Measurements from ENCODE around the gene ZNF362. TPM values are rescaled to one million over a fixed set of nuclear protein-coding genes. Genes with fewer than 3 reads are reported as not detected.

Gene ZNF362
- total RNA-seq, 2 donors from 2014 or later: 8.9 to 9.8 TPM

DNA sequence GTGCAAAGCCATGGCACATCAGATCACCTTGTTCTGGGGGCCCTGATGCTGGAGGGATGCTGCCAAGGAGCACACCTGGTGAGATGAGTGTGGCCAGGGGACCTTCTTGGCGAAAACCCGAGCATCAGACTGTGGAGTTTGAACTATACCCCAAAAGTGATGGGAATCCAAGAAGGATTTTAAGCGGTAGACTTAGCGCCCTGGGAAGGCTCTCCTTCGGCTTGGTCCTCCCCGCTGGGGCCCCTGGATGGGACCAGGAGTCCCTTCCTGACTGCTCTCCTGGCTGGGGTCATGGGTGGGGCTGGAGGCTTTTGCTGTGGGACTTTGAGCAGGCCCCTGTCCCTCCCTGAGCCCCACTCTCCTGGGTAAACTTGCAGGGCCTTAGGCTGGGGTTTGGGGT is 10.5 kb downstream of the ZNF362 start:
- intact Hi-C loops (cut with DNase I): no loop called here
- no peaks in the 10 kb centered on the region for H3K9me3 ChIP-seq
- H3K4me1 ChIP-seq: no peaks in the 10 kb centered on the region
- no peaks in the 10 kb centered on the region for H3K36me3 ChIP-seq
- H3K27me3 ChIP-seq: no peaks in the 10 kb centered on the region
- H3K27ac ChIP-seq: no peak overlapping the region
- no peak overlapping the region for H3K4me3 ChIP-seq
- H3K9ac ChIP-seq (ENCODE audit: low read depth in 2 of 2, low read length in 2 of 2): no peak overlapping the region
- TF ChIP-seq, protein P1, sequence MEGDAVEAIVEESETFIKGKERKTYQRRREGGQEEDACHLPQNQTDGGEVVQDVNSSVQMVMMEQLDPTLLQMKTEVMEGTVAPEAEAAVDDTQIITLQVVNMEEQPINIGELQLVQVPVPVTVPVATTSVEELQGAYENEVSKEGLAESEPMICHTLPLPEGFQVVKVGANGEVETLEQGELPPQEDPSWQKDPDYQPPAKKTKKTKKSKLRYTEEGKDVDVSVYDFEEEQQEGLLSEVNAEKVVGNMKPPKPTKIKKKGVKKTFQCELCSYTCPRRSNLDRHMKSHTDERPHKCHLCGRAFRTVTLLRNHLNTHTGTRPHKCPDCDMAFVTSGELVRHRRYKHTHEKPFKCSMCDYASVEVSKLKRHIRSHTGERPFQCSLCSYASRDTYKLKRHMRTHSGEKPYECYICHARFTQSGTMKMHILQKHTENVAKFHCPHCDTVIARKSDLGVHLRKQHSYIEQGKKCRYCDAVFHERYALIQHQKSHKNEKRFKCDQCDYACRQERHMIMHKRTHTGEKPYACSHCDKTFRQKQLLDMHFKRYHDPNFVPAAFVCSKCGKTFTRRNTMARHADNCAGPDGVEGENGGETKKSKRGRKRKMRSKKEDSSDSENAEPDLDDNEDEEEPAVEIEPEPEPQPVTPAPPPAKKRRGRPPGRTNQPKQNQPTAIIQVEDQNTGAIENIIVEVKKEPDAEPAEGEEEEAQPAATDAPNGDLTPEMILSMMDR (IDR thresholded peaks at IDR 0.05): no peak
- DNase-seq: no peak

DNA sequence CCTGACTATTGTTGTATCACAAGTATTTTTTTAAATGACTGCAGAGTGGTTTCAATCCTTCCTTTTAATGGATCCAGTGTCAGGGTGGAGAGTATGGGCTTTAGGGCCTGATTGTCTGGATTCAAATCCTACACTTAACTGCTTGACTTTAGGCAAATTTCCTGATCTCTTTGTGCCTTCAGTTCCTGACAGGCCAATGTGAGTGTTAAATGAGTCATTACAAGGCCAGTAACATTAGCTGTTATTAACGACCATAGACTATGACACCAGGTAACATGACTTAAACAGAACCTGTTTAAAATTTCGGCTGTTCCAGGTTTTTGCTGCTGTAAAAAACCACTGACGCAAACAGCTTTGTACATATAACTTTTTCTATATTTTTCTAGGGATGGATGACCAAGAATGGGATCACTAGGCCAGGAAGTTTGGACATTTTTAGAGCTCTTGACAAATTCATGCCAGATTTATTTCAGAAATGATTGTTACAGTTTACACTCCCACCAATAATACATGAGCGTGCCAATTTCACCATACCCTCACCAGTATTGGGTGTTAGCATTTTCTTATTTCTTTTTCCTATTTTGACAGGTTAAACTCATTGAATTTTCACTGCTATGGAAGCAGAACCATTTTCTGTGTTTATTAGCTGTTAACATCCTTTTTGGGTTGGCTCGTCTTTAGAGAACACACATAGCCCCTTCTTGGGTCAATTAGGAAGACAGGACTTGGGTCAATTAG is 11.3 kb downstream of the ZNF362 start:
- no peaks in the 10 kb centered on the region for H3K9me3 ChIP-seq
- no peak overlapping the region for H3K9ac ChIP-seq (ENCODE audit: low read depth in 2 of 2, low read length in 2 of 2)
- H3K27ac ChIP-seq: no peak overlapping the region
- no peak for DNase-seq
- no peaks in the 10 kb centered on the region for H3K36me3 ChIP-seq
- H3K4me1 ChIP-seq: no peaks in the 10 kb centered on the region
- TF ChIP-seq, protein P1 (IDR thresholded peaks at IDR 0.05): no peak
- intact Hi-C loops (cut with DNase I): no loop called here
- no peaks in the 10 kb centered on the region for H3K27me3 ChIP-seq
- no peak overlapping the region for H3K4me3 ChIP-seq

GRCh38 chr1:33268457-33268856 is 12.2 kb downstream of the ZNF362 start:
- H3K4me1 ChIP-seq: no peaks in the 10 kb centered on the region
- no peak overlapping the region for H3K27ac ChIP-seq
- intact Hi-C loops (cut with DNase I): no loop called here
- no peak for DNase-seq
- H3K4me3 ChIP-seq: no peak overlapping the region
- H3K36me3 ChIP-seq: no peaks in the 10 kb centered on the region
- H3K9me3 ChIP-seq: no peaks in the 10 kb centered on the region
- H3K27me3 ChIP-seq: no peaks in the 10 kb centered on the region
- TF ChIP-seq, protein P1 (IDR thresholded peaks at IDR 0.05): no peak
- no peak overlapping the region for H3K9ac ChIP-seq (ENCODE audit: low read depth in 2 of 2, low read length in 2 of 2)

DNA sequence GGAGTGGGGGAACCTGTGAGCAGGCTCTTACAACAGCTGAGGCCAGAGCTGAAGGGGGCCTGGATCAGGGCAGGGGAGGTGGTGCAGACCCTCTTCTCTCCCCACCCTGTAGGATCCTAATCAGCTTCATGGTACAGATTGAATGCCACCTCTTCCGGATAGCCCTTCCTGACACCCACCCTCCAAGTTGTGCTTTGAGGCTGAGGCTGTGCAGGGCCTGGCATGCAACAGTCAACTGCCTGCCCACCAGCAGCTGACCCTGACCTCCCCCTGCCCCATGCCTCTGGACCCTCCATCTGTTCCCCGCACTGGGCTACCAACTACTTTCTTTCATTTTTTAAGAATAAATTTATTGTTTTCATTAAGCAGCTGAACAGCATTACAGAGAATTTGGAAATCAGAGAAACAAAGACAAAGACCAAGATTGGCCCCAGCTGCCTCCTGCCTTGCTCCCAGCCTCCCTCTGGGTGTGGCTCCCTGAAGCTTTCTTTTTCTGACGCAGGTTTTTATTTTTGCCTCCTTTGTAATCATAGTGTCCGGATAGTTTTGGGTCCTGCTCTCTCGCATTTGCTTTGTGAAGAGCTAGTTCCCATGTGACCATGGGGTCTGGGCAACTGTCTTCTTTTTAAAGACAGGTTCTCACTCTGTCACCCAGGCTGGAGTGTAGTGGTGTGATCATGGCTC is 12.8 kb downstream of the ZNF362 start:
- intact Hi-C loops (cut with DNase I): no loop called here
- no peaks in the 10 kb centered on the region for H3K36me3 ChIP-seq
- no peak overlapping the region for H3K27ac ChIP-seq
- no peak overlapping the region for H3K4me3 ChIP-seq
- H3K4me1 ChIP-seq: no peaks in the 10 kb centered on the region
- H3K9me3 ChIP-seq: no peaks in the 10 kb centered on the region
- TF ChIP-seq, protein P1 (IDR thresholded peaks at IDR 0.05): no peak
- DNase-seq: no peak
- no peak overlapping the region for H3K9ac ChIP-seq (ENCODE audit: low read depth in 2 of 2, low read length in 2 of 2)
- no peaks in the 10 kb centered on the region for H3K27me3 ChIP-seq

- no peak for DNase-seq
- Histone ChIP-seq H3K27ac (no peak overlapping the region), H3K9me3 (no peaks in the 10 kb centered on the region), H3K36me3 (no peaks in the 10 kb centered on the region), H3K4me3 (no peak overlapping the region), H3K9ac (ENCODE audit: low read depth in 2 of 2, low read length in 2 of 2) (no peak overlapping the region), H3K27me3 (no peaks in the 10 kb centered on the region), H3K4me1 (no peaks in the 10 kb centered on the region)
- intact Hi-C loops (cut with DNase I): no loop called here
- TF ChIP-seq, protein P1 (IDR thresholded peaks at IDR 0.05): no peak
Observed at GRCh38 chr1:33269621-33270020, 13.3 kb downstream of the ZNF362 start.

All from colonic mucosa (tissue), 4 donors.